Erythroblast (primary cell): ENCODE measurements around the gene ANKH.
"Not testable (repeated sequence)": the region's sequence is repeated elsewhere in the genome, so short reads cannot be mapped to it uniquely, and the experiment has no call there.

Experiments
- DNase-seq, 2 experiments: peaks; one replicate each; lab custom pipeline; 2025; lab: John Stamatoyannopoulos, UW
- GATA1 ChIP-seq: IDR thresholded peaks from 2 replicates; pipeline ENCODE4 v1.6.1; 2011; ENCODE audit warnings: low read depth, mild to moderate bottlenecking, control low read depth, low read length, moderate library complexity
- POLR2A ChIP-seq: IDR thresholded peaks from 2 replicates; pipeline ENCODE4 v1.6.1; 2011; ENCODE audit warnings: mild to moderate bottlenecking, low read length

ANKH gene

GRCh38 chr5:14900693-14901461, 29.3 kb upstream of the ANKH start:
- no peak for DNase-seq
- TF ChIP-seq GATA1 (no peak), POLR2A (no peak)

DNA sequence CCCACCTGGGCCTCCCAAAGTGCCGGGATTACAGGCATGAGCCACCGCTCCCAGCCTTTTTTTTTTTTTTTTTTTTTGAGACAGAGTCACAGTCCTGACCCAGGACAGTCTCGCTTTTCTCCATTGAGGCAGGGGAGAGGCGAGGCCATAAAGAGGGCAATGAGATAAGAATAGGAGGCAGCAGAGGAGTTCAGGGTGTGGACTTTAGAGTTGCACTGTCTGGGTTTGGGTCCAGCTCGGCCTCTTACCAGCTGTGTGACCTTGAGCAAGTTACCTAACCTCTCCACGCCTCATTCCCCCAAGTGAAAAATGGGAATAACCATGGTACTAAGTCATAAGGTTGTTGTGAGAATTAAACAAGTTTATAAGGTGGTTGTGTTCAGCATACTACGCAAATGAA, 24.6 kb upstream of the ANKH start:
- TF ChIP-seq GATA1 (no peak), POLR2A (no peak)
- DNase-seq = no peak

DNA sequence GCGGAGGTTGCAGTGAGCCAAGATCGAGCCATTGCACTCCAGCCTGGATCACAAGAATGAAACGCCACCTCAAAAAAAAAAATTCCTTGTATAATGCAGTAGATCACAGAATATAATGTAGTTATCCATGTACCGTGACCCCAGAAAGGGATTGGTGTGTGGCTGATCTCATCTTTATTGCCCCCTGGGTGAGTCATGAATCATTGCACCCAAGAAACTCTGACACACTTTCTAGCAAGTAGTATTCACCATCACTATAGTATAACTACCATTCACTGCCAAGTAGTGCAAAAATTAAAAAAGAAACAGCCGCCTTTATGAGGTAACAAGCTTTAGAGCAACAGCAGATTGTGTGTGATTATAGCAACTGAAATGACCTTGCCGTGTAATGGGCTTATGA, 23.7 kb upstream of the ANKH start:
- peak in 1 of 2 experiments; percentile 10 for DNase-seq
- no peak for TF ChIP-seq POLR2A
- no peak for TF ChIP-seq GATA1

- TF ChIP-seq GATA1 = no peak
- no peak for TF ChIP-seq POLR2A
- no peak for DNase-seq
Observed at GRCh38 chr5:14894748-14895147, 23.2 kb upstream of the ANKH start.

DNA sequence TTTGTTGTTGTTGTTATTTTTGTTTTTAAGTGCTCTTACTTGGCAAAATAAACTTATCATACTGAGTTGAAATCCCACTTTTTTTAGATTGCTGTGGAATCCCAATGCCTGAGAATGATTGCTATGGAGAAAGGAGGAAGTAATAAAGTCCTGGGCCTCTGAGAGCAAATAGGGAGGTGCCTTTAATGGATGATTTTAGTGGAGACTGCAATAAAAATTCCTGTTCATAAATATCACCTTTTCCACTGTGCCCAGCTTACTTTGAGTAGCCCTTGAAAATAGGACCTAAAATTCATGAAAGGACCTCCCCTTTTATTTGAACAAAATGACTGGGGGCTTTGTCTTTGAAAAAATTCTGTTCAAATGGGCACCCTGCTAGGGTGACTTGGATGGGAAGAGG, 21.8 kb upstream of the ANKH start:
- no peak for DNase-seq
- TF ChIP-seq GATA1 (no peak), POLR2A (no peak)

DNA sequence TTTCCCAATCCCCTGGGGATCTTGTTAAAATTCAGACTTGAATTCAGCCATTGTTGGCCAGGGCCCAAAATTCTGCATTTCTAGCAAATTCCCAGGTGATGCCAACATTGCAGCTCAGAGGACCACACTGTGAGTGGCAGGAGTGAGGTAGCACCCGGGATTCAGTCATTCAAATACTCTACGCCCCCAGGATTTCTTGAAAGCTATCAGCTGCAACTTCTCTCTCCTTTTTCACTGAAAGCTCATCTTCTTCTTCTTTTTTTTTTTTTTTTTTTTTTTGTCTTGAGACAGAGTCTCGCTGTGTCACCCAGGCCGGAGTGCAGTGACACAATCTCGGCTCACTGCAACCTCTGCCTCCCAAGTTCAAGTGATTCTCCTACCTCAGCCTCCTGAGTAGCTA, 19.3 kb upstream of the ANKH start:
- TF ChIP-seq GATA1 (no peak), POLR2A (no peak)
- DNase-seq = no peak

DNA sequence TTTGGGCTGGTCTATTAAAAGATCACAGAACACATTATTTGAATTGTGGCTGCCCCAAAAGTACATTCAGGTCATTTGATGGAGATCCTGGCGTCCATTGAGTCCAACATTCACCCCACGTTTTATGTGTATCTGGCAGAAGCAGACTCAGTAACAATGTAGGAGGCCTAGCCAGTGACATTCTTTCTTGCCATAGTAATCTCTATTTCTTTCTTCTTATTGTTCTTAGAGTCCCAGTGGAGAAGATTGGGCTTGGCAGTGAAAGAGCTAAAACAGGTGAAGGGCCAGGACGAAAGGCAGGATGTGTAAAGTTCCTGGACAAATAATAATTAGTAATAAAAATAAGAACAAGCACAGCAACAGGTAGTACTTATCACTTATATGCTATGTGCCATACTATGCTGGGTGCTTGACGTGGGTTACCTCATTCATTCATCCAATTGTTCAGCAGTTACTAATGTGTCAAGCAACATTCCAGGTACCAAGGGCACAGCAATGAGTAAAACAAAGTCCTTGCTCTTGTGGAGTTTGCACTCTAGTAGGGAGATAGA, 12.6 kb upstream of the ANKH start:
- no peak for DNase-seq
- TF ChIP-seq GATA1 = no peak
- TF ChIP-seq POLR2A = no peak

DNA sequence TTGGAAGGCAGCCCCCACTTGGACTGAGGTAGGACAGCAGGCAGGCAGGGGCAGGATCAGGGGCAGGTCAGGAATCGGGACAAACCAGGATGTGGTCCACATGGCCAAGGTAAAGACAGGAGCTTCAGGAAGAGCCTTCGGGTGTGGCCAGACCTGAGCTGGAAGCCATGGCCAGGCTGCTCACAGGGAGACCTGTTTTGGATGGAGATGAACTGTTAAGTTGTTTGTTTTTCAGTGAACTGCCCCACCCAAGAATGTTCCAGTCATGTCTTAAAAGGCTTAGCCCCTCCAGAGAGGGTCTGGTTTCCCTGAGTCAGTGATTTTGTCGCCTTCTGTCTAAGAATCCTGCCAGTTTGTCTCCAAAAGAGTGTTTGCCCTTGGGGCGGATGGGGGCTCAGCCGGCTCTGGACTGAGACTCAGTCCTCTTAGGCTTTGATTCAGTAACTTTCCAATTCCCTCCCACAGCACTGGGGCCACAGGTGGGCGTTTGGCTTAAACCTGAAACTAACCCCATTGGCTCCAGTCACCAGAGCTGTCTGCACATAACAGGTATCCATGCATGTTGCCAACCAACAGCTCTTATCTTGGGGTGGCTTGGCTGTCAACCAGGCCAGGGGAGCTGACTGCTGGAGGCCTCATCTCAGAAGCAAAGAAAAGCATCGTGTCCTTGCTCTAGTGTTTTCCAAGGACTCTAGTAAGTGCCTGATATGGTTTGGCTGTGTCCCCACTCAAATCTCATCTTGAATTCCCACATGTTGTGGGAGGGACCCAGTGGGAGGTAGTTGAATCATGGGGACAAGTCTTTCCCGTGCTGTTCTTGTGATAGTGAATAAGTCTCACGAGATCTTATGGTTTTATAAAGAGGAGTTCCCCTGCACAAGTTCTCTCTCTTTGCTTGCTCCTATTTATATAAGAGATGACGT, 11.3 kb upstream of the ANKH start:
- no peak for DNase-seq
- no peak for TF ChIP-seq GATA1
- TF ChIP-seq POLR2A = no peak

DNA sequence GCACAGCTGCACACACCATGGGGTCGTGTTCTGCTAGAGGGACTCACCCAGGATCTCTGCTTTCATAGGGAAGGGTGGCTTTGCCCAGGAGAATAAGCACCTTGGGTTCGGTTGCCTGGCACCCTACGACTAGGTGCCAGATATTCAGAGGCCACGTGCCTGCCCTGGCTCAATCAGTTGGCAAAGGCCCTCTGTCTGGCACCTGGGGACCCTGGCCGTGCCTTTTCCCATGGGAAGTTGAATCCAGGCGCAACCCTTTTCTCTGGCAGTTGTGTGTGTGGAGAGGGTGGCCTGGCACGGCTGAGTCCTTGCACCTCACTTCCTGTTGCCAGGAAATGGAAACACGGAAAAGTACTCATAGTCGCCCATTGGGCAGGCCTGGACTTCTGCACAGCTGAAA, 10.2 kb upstream of the ANKH start:
- no peak for DNase-seq
- TF ChIP-seq GATA1 (no peak), POLR2A (no peak)

DNA sequence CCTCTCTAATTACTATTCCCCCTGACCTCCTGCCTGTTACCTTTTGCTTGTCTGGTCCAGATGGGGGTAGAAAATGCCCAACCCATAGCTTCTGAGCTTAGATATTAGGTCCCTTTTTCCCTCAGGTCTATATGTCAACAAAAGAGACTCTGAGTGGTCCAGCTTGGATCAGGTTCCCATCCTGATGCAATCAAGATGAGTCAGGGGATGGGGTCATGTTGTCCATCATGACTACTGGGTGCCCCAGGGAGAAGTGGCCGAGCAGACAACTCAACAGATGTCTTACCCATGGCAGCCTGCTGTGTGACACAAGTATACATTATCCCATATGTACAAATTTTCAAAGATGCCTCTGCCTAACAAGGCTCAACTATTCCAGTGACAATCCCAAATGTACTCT, 9.1 kb upstream of the ANKH start:
- TF ChIP-seq GATA1 (no peak), POLR2A (no peak)
- DNase-seq = no peak

DNA sequence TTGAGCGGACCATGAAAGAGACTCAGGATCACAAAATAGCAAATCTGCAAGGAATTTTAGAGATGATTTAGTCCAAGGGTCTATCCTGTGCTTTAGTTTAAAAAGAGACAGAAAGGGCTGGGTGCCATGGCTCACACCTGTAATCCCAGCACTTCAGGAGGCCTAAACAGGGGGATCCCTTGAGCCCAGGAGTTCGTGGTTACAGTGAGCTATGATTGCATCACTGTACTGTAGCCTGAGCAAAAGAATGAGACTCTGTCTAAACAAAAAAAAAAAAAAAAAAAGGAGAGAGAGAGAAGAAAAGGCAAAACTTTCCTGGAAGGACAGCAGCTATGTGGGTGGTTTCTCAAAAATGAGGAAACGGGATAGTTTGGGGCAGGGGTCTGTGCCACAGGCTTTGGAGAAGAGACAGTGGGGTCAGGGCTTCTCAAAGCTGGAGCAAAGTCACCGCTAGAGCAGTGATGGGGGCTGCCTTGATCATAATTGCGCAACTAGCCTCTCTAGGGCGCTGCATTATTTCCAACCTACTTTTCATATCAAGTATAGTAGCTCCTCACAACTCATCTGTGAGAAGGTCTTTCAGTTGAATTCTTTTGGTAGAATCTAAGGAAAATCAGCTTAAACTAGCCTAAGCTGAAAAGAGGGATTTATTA, 8.5 kb upstream of the ANKH start:
- TF ChIP-seq GATA1 (no peak), POLR2A (no peak)
- no peak for DNase-seq

GRCh38 chr5:14879393-14879792, 7.8 kb upstream of the ANKH start:
- no peak for TF ChIP-seq POLR2A
- no peak for TF ChIP-seq GATA1
- DNase-seq = no peak

DNA sequence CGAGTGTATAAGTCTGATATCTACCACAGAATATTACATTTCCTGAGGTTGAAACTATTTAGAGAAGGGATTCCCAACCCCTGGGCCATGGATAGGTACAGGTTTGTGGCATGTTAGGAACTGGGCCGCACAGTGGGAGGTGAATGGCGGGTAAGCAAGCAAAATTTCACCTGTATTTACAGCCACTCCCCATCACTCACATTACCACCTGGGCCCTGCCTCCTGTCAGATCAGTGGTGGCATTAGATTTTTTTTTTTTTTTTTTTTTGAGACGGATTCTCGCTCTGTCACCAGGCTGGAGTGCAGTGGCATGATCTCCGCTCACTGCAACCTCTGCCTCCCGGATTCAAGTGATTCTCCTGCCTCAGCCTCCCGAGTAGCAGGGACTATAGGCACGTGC, 6.6 kb upstream of the ANKH start:
- DNase-seq = not testable (repeated sequence)
